HG02885 (cell line): ENCODE results near the gene L3MBTL4.

Experiments
- ATAC-seq: cut with Tn5 transposase; IDR thresholded peaks from one replicate; pipeline ENCODE4 v1.9.1; 2021; ENCODE audit warnings: mild to moderate bottlenecking; ENCODE audit not compliant: unreplicated experiment, poor library complexity

Gene L3MBTL4

DNA sequence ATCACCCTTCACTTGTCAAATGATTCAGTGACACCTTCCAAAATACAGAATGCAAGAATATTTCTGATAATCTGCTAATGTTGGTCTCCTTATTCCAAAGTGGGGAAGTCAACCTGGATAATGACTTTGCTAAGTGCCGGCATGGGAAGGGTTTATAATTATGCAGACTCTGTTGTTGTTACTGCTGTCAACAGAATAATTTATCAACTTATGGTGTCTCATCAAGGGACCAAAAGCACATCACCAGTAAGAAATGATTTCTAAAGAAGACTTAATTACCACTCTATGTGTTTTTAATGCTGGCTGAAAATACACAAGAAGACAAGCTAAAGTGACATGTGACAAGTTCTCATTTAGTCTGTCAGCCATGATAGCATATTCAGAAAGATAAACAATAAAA is 403.8 kb downstream of the L3MBTL4 start:
- ATAC-seq: no peak

- ATAC-seq: no peak
Measured at GRCh38 chr18:6010284-6010683, 404.4 kb downstream of the L3MBTL4 start.

DNA sequence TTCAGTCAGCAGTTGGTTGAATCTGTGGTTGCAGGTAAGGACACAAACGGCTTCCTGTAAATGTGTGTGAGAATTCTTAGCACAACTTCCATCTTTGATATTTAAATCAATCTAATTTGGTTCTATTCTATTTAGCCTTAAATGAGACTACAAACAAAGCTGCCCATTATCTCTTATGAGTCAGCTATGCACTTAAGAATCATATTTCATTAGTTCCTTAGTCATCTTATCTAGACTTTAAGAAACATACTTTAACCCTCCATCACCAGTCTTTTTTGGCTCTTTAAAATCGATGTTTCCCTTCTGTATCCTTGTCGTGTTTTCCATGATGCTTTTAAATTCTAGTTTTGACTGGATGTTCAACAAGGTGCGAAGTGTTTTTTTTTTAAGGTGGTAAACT is 405.0 kb downstream of the L3MBTL4 start:
- ATAC-seq: no peak

DNA sequence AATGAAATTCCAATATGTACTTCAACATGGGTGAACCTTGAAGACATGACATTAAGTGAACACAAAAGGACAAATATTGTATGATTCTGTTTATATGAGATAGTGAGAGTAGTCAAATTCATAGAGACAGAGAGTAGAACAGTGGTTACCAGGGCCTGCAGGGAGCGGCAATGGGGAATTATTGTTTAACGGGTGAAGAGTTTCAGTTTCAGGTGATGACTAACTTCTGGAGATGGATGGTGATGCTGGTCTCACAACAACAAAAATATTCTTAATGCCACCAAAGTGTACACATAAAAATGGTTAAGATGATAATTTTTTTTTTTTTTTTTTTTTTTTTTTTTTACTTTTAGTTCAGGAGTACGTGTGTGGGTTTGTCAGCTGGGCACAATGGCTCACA is 410.0 kb downstream of the L3MBTL4 start:
- peak; percentile 96 for ATAC-seq

- peak; percentile 74 for ATAC-seq
Measured at GRCh38 chr18:6004119-6004518, 410.6 kb downstream of the L3MBTL4 start.

DNA sequence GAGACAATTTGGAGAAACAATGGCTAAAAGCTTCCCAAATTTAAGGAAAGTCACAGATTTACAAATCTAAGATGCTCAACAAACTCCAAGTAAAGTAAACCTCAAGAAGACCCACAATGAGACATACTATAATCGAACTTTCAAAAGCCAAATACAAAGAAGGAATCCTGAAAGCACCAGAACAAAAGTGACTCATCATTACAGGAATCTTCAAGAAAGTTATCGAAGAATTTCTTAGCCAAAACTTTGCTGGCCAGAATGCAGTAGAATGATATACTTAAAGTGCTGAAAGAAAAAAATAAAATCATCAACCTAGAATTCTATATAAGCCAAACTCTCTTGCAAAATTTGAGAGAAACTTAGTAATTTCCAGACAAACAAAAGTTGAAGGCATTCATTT is 412.8 kb downstream of the L3MBTL4 start:
- no peak for ATAC-seq

DNA sequence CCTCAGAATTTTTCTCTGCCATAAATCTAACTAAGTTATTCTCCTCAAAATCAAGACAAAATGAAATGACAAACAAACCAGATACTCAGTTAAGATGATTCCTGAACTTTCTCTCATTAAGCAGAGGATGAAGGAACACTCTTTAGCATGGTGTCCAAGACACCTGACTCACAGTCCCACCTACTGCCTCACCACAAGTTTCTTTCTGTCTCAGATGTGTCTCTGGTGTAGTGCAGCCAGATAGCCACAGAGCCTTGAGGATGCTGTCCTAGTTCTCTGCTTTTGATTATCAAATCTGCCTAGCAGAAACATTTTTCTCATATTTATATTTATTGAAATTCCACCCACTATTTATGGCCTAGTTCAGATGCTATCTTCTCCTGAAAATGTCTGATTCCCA is 415.8 kb downstream of the L3MBTL4 start:
- ATAC-seq: peak; percentile 100

DNA sequence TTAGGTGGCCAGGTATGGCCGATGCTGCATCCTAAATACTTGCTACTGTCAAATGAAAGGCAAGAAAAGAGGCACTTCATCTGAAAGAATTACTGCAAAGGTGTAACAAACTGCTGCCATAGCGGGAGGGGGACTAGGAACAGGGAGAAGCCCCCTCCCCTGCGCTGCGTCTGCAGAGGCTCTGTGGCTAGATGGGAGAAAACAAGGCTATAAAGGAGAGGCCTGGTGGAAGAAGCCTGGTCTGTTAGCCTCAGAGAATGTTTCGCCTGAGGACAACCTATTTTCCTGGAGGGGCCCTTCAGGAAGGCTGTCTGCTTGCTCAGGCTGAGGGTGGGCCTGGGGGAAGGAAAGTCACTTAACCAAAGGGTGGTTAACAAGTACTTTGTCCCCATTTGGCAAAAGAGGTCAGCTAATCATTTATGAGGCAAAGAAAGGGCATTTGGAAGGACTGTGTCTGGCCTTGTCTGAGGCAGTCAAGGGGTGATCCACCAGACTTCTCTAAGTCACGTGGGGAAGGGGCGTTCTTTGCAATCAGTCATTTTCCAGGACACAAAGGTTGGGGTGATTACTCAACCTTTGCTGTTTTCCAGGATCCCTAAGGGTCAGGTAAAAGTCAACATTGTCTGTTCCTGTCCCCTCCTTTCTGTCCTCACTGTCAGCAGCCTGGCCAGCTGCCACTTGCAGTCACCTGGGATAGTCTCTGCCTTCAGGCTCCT is 416.4 kb downstream of the L3MBTL4 start:
- ATAC-seq: peak; percentile 31

- no peak for ATAC-seq
Measured at GRCh38 chr18:5997361-5997760, 417.4 kb downstream of the L3MBTL4 start.

- no peak for ATAC-seq
Measured at GRCh38 chr18:5995626-5996025, 419.1 kb downstream of the L3MBTL4 start.

DNA sequence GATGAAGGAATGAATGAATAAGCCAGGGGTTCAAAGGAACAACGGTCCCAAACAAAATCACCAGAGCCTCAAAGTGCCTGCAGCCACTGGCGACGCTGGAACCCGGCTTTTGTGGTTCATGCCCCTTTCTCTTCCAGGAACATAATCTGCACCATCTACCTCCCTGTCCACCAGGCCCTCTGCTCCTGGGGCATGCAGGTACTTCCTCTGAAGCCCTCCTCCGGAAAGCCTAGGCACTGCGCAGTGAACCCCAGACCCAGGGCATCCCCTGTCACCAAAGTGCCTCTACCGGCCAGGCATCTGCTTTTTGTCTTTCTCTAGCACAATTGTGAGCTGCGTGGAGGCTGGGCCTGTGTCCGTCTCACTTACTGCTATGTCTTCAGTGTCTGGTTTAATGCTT is 420.8 kb downstream of the L3MBTL4 start:
- no peak for ATAC-seq

DNA sequence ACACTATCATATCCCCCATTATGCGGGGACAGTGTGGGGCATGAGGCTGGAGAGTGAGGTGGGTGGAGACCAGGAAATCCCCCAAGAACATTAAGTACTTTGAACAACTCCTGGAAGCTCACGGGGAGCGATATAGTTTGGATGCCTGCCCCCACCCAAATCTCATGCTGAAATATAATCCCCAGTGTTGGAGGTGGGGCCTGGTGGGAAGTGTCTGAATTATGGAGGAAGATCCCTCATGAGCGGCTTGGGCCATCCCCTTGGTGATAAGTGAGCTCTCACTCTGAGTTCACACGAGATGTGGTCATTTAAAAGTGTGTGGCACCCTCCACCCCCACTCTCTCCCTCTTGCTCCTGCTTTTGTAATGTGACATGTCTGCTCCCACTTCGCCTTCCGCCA is 422.3 kb downstream of the L3MBTL4 start:
- ATAC-seq: no peak

DNA sequence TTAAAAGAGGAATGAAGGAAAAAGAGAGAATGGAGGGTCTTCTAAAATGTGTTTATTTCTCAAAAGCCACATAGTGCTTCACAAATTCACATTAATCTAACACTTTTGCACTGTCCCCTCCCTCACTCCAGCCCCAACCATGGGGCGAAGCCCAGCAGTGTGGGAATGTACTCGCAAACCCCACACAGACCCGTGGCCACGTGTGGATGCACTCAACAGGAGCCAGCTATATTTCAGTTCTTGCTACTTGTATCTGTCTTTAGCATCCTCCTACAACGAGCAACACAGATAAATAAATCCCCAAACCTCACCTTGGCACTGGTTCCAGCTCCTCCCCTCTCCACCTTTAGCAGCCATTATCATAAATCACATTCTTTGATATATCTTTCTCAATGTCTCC is 427.5 kb downstream of the L3MBTL4 start:
- no peak for ATAC-seq

- ATAC-seq: no peak
Measured at GRCh38 chr18:5986257-5986931, 428.3 kb downstream of the L3MBTL4 start.

GRCh38 chr18:5984245-5984644 is 430.5 kb downstream of the L3MBTL4 start:
- ATAC-seq: no peak

- no peak for ATAC-seq
Measured at GRCh38 chr18:5983488-5983887, 431.2 kb downstream of the L3MBTL4 start.

- peak; percentile 59 for ATAC-seq
Measured at GRCh38 chr18:5982332-5982731, 432.4 kb downstream of the L3MBTL4 start.

- ATAC-seq: no peak
Measured at GRCh38 chr18:5980721-5981120, 434.0 kb downstream of the L3MBTL4 start.

DNA sequence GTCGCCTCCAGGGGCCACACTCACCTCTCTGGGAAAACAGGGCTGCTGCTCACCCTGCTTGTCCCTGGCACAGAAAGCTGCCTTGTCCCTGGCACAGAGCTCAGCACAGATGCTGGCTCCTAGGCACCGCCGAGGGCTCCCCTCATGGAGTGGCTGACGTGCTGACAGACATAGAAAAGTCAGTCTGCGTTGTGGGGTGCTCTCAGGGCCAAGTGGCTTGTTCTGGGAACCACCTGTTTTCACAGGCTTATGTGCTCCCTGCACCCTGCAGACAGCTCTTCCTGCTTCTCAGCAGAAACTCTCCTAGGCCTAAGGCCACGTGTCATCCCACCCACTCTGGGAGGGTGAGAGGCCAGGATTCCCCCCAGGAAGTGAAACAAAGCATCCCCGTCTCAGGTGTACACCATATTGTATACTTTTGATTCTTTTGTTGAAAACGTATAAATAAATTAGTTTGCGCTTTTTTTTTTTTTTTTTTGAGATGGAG is 434.7 kb downstream of the L3MBTL4 start:
- peak; percentile 53 for ATAC-seq

GRCh38 chr18:5979176-5979888 is 435.4 kb downstream of the L3MBTL4 start:
- ATAC-seq: no peak

GRCh38 chr18:5977022-5977421 is 437.7 kb downstream of the L3MBTL4 start:
- ATAC-seq: no peak
